ENCODE data around the gene FNDC5.

Gene FNDC5

DNA sequence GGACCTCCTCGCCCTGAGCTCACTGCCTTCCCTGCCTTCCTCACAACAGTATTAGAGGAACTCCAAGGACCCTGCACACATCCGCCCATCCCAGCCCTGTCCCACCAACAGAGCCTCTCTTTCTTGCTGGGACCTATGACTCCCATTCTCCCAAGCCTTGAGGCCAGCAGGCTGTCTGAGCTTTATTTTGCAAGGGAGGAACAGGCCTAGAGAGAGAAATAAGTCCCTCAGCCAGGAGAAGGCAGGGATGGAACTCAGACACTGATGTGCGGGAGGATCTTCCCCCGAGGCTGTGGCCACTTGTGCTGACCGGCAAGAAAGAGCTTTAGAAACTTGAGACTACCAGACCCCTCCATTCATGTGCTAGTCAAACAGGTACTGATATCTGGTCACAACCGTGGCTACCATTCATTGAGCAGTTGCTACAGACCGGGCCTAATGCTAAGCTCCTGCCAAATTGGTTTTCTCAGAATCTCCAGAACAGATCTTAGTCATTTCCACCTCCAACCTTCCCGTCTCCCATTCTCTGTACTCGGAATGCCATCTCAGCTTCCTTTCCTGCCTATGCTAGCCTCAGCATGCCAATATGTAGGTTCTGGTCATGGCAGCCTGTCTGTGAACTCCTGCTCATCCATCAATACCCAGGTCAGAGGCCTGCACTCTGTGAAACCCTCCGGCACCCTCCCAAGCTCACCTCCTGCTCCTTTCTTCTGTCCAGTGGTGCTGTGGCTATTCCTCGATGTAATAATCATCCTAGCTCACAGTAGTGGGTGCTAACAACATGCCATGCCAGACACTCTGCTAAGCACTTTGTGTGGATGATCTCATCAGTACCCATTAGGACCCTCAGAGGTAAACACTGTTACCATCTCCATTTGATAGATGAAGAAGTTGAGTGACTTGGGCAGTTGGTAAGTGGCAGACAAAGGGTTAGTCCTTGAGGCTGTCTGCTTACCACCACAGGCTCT lies 26.7 kb upstream of the FNDC5 start:
- DNase-seq: no peak

DNA sequence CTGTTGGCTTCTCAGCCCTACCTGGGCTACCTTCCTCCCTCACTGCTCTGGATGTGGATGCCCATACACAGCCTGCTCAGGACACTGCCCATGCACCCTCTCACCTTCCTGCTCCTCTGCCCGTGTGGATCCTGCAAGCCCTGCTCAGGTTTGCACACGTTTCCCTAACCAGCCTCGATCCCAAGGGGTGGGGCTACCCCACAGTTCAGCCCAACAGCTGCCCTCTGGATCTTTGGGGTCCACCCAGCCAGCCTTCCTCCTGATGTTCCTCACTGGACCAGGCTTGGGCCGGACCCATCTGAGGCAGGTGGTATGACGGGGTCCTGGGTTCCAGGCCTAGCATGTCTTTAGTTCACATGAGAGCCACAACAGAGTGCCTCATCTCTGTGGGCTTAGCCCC lies 25.7 kb upstream of the FNDC5 start:
- DNase-seq: no peak

DNA sequence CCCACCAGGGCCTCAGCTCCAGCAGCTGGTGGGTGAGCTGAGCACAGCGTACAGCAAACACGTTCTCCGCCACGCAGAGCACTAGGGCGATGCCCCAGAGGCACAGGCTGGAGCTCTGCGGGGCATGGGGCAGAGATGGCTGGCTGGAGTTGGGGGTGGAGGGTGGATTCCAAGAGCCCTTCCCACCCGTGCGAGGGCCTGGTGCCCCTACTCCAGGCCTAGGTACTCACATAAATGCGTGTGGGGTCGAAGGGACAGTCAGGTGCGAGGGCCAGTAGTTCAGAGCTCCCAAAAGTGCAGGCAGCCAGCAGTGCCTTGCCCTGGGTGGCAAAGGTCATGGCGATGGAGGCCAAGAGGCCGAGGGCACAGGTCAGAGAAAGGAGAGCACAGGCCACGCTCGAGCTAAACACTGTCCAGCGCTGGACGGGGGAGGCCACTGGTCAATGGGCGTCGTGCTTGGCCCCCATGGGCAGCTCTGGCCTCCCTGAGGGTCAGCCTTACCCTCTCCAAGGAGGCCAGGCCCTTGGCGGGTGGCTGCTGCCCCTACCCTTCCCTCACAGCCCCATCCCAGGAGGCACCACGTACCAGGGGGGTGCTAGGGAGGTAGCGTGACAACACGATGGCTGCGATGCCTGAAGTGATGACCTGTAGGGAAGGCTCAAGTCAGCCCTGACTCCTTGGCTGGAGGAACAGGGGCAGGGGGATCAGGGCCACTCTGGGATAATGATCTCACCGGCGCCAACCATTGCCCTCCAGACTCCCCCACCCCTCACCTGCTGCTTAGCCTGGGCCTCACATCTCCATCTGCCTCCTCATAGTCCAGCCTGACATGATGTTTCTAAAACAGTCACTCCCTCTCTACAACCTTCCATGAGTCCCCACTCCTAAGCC lies 24.9 kb upstream of the FNDC5 start:
- DNase-seq: no peak

DNA sequence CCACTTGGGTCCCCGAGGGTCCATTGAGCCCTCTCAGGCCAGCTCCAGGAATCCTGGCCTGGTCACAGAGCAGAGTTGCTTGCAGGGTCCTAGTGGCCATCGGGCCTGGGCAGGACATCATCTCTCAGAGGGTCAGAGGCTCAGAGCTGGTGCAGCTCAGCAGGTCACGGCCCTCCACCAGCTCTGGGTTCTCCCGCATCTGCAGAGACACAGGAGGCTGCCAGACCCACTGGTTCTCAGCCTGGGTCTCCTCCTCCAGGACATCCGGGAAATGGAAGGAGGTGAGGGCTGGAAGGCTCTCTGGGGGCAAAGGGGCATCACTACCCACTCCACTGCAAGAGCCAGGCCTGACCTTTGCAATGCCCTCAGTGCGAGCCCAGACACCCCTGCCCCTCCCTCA lies 24.0 kb upstream of the FNDC5 start:
- no peak for DNase-seq

DNA sequence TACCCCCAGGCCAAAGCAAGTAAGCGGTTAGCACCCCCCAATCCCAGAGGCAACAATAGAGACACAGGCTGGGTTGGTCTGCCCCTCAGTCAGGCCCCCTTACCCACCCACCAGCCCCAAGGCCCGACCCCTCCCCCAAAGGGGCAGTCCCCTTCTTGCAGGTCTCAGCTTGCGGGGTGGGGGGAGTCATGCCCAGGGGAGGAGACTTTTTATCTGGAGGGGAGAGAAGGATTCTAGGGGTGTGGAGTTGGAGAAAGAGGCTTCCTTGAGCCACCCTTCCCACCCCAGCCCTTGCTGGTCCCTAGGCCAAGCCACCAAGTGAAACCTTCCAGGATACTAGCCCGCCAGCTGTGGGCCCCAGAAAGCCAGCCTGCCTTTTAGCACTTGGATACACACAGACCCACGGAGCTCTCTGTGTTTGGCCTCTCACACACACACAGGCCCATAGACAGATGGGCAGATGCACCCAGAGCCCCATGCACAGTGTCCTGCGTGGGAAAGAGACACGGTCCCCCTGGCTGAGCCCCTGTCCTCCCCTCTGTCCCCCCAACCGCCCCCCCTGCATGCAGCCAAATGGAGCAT lies 23.4 kb upstream of the FNDC5 start:
- no peak for DNase-seq

DNA sequence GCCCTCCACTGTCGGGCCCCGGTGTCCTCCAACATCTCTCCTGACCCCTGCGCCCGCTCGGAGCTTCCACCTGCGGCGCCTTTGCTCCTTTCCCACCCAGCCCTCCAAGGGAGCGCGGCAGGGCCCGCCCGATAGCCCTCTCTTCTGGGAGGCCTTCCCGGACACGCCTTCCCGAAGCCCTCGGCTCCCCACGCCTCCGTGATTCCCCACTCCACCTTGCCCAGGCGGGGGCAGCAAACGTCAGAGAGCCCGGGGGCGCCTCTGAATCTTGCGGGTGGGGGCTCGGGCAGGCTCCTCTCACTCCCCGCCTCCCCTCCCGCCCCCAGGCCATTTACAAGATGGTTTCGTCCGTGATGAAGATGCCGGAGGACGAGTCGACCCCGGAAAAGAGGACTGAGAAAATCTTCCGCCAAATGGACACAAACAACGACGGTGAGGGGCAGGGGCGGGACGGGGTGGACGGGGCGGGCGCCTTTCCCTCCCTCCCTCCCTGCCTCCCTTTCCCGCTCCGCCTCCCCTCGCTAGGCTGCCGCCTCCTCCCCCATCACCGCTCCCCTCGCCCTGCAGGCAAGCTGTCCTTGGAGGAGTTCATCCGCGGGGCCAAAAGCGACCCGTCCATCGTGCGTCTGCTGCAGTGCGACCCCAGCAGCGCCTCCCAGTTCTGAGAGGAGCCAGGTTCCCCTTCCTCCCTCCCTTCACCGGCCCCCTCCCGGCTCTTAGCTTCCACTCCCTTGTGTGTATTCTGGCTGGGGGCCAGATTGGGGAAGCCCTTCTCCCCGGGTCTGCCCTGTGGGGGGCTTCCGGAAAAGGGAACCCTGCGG lies 22.7 kb upstream of the FNDC5 start:
- peak in 1 of 2 donors; percentile 33 for DNase-seq

DNA sequence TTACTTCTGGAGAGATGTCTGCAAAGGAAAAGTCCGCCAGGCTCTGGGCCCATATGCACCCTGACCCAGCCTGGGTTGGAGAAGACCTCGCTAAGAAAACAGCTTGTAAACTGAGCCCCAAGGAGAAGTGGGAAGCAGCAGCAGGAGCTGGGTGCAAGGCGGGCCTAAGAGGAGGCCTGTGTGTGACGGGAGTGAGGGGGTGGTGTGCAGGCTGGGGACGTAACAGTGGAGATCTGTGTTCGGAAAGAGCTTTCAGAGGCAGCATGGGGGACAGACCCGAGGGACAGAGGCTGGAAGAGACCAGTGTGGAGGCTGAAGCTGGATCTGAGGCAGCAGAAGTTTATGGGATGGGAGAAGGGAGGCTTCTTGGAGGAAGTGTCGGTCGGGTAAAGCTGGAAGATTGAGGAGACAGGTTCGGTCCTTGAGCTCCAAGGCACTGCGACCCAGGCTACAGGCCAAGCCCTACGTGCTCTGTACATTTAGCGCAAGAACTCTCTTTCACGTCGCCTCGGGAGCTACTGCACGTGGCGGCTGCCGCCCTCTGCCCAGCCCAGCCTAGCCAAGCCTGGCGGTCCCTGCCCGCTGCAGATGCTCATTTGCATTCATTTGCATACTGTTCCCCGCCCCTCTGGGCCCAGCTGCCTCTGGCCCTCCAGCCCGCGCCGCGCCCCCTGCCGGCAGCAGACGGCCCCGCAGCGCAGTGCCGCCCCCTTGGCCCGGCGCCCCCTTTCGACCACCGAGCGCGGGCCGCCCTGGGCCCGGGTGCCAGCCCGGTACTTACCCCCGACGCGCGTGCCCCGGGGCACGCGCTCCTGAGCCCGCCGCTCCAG lies 21.9 kb upstream of the FNDC5 start:
- DNase-seq: peak; percentile 39 to 66

DNA sequence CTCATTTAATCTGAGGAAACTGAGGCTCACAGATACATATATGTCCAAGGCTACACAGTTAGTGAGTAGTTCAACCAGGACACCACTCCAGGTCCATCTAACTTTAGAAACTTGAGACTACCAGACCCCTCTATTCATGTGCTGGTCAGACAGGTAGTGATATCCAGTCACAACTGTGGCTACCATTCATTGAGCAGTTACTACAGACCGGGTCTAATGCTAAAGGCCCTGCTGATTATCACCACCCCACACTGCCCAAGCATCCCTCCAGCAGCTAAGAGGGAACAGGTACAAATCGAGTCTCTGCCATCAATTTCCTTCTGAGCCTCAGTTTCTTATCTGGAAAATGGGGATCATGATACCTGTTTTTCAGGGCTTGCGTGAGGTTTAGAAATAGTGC lies 20.9 kb upstream of the FNDC5 start:
- no peak for DNase-seq

DNA sequence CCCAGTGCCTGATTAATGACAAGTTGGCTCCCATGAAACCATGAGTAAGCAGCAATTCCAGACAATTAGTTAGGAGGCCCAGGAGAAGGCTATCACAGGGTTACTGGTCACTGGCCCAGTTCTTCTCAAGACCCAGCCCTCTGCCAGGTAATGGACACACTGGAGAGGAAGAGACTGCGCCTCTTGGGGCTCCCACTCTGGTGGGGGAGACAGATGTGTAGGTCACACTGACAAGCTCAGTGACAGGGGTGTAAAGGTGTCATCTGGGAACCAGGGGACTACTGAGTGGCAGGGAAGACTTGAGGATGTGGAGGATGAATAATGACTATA lies 20.5 kb upstream of the FNDC5 start:
- no peak for DNase-seq

DNA sequence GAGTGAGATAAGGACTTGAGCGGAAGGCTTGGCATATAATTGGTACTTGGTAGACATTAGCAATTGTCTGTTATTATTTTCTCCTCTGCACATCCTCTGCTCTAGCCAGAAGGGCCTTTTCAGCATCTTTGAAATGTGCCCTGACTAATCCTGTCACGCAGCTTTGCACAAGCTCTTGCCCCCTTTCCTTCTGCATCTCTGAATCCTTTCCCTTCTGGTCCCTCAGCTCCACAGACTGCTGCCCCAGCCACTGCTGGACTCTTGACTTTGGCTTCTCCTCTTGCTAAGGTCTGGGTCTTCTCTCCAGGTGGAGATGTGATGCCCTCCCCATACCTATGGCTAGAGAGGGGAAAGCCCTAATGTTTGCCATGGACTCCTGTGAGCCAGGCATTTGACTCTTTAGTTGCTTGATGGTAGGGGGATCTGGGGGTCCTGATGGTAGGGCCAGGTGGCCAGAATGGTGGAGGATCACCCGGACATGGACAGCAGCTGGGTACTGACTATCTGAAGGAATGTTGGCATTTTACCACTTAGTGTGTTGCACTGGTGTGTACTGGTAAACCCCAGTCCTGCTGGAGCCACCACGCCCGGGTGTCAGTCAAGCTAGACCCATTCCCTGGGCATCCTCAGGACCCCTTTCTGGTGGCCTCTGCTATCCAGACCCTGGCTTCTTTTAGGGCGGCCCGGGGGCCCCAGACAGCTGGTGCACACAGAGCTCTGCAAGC lies 20.0 kb upstream of the FNDC5 start:
- no peak for DNase-seq

DNA sequence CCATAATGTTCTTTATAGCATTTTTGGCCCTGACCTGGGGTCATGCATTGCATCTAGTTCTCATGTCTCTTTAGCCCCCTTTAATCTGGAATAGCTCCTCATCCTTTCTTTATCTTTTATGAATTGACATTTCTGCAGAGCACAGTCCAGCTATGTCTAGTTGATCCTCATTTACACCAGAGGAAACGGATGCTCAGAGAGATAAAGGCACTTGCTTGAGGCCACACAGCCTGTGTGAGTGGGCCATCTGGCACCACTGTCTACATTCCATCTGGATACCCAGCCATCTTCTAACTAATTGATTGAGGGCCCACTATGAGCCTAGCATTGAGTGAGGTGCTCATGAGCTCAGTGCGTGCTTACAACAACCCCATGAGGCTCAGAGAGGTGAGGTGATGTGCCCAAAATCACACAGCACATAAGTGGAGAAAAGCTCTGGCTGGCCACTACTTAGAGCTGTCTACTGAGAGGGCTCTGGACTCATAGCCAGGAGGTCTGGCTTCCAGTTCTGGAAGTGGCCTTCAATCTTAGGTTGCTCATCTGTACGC lies 19.1 kb upstream of the FNDC5 start:
- DNase-seq: no peak

DNA sequence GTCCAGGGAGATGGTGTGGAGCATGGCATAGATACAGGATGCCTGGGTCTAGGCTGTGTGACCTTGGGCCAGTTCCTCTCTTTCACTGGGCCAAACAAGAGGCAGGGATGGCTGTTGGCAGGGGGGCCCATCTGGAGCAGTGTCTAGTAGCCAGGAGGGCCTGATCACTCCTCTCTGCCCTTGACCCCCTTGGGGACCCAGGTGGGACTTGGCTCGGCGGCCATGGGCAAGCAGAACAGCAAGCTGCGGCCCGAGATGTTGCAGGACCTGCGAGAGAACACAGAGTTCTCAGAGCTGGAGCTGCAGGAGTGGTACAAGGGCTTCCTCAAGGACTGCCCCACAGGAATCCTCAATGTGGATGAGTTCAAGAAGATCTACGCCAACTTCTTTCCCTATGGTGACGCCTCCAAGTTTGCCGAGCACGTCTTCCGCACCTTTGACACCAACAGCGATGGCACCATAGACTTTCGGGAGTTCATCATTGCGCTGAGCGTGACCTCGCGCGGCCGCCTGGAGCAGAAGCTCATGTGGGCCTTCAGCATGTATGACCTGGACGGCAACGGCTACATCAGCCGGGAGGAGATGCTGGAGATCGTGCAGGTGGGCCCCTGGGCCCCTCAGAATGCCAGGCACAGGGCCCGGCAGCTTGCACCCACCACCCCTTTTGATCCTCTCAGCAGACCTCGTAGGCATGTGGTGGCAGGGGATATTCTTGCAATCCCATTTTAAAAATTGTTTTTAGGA lies 18.1 kb upstream of the FNDC5 start:
- DNase-seq: no peak

DNA sequence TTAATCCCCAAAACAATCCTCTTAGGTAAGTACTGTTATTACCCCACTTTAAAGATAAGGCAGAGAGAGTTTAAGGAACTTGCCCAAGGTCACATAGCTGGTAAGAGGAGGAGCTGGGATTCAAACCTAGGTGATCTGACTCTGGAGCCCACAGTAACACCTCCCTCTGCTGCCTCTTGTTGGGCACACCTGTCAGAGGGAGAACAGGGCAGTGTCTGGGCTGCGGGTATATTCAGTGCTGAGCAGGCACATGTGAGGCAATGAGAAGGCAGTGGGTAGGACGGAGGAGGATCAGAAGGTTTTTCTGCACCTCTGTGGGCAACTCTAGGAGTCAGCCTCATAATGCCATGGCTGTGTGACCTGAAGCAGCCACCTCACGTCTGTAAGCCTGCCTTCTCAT lies 17.4 kb upstream of the FNDC5 start:
- DNase-seq: no peak

DNA sequence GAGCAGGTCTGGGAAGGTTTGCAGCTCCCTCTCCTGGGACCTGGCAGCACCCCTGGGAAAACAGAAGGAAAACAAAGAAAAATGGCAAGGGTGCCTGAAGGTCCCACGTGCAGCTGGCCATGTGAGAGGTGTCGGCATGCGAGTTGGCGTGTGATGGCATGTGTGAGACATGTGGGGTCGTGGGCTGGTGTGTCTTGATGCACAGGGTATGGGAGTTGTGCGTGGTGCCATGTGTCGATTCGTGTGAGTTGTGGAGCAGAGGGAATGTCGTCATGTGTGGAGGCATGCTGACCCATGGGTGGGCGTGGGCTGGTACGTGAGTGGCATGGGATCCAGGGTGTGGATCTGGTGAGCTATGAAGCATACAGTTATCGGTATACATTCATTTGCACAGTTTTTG lies 16.9 kb upstream of the FNDC5 start:
- no peak for DNase-seq

DNA sequence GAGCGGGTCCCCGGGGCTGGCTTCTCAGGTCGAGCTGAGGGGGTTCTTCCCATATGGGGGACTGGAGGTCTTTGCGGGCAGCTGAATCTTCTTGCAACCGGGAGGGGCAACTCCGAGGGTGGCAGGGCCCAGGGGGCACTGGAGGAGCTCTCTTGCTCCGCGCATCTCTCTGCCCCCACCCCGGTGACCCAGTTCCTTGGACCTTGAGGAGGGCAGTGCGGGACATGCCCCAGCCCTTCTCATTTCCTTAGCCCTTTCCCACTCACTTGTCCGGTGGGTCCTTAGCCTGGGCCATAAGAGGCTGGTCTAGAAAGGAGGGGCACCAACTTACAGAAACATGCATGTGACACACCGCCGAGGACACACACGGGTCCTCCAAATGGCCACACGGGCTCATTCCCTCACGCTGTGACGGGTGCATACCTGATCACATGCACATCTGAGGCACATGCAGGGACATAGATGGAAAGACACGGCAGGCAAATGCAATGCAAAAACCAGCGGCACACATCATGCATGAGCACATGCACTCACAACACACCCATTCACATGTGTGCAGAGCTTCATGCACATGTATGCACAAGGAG lies 16.2 kb upstream of the FNDC5 start:
- no peak for DNase-seq

DNA sequence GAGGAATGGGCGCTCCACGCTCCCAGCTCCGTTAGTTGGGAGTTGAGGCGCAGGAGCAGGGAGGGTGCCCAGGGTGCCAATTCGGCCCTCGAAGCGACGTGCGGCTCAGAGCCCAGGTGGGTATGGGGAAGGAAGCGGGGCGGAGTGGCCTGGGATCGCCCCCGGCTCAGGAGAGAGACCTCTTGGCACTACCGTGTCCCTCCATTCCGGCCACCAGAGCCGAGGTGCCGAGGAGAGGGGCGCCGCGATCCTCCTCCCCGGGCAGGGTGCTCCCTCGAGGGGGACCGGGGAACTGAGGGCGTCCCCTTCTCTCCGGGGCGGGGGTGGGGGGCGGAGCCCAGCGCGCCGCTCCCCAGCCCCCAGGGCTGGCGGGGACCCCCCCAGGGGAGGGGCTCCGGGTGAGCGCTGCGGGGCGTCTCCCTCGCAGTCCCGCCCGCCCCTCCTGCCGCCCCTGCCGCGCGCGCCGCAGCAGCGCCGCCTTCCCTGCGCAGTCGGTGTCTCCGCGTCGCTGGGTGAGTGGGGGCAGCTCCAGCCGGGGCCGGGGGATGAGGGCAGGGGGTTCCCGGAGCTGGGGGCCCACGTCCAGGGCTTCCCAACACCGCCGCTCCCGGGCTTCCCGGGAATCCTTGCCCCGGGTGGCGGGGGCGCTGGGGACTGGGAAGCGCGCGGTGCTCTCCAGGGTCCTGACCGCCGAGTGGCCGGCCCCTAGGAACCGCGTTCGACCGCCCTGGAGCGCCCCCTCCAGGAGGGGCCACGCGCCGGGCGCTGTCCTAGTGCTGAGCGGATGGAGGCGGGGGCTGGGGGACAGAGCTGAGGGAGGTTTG lies 15.5 kb upstream of the FNDC5 start, which contains the start of gene HPCA:
Gene HPCA, plus strand, starts transcription at position 488 of the 824 bp plus-strand sequence. CDS start 2,408 bp downstream, outside the sequence.
- DNase-seq: peak; percentile 31 to 58

DNA sequence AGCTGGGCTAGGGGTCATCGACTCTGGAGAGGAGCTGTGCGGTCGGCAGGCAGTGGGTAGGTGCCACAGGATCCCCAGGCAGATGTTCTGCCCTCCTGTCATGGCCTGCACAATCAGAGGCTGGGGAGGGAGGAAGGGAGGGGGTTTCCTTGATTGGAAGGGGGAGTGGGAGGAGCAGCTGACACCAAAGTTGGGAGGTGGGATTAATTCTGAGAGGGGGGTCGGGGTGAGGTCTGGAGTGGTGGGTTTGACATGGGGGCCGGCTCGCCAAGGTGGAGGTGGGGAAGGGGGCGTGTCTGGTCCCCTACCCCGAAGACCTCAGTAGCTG lies 14.9 kb upstream of the FNDC5 start:
- no peak for DNase-seq

DNA sequence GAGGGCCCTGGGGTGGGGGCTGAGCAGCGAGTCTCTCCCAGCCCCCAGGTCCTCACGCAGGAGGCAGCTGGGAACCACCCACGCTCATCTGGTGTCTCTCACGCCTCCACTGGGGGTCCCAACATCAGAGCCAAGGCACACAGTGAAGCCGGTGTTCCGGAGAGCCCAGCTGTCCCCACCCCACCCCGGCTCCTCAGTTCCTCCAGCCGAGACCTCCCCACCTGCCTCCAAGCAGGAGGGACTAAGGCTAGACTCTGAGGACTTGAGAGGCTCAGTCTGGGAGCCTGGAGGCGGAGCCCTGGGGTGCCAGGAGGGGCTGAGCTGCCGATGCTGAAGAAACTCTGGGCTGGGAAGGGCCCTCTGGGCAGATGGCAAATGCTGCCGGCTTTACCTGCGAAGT lies 14.0 kb upstream of the FNDC5 start:
- no peak for DNase-seq

DNA sequence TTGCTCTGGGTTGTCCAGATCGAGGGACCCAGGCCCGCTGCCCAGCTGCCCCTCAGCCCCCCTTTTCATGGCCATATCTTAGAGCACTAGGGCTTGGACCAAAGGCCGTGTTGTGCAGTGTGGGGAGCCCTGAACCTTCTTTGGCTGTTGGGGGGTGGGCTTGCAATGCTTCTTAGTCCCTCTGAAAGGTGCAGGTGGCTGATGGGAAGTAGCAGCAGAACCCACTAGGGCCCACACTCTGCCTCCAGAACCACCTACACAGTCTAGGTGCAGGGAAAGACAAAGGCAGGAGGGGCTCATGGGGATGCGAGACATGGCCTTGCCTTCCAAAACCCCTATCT lies 13.3 kb upstream of the FNDC5 start:
- DNase-seq: no peak

Data from stimulated activated CD4-positive, alpha-beta T cell treated with anti-CD3 and anti-CD28 coated beads, Interleukin-2, amount 100 ng/mL, for 24 hours (primary cell).